K562 (cell line): ENCODE results near the gene TM9SF3. TPM values are rescaled to one million over a fixed set of nuclear protein-coding genes. Genes with fewer than 3 reads are reported as not detected.

ENCODE experiments used
- ATAC-seq: fragments of 200-7000 bp; cut with Tn5 transposase; 3 replicates; pipeline ENCODE4 v1.9.1; 2020; ENCODE audit warnings: moderate library complexity
- BruUV-seq: library from RNA; stranded (reverse); fragments of 400-500 nt; replicated peaks from 2 replicates; lab custom pipeline; 2021; lab: Mats Ljungman, UMichigan
- CTCF ChIA-PET: fragments of 300-600 bp; formaldehyde crosslinking; extraction: SDS; loops from one replicate; lab custom pipeline; 2021; ENCODE audit warnings: low intra/inter-chr PET ratio; lab: Yijun Ruan, JAX
- POLR2A ChIA-PET: fragments of 300-600, 350-650 bp; sonication (Branson Sonifier 250); formaldehyde crosslinking; extraction: SDS; loops from one replicate; lab custom pipeline; 2021; ENCODE audit warnings: antibody characterized with exemption, inconsistent platforms; lab: Yijun Ruan, JAX
- DNase-seq, 4 experiments: peaks; one replicate each; pipeline versions ENCODE4 v3.0.0 to v3.0.0-alpha.2; 2011 to 2018; ENCODE audit warnings: low spot score in 3 of 4, mixed read lengths in 3 of 4; ENCODE audit errors: extremely low read depth in 1 of 4
- FAIRE-seq: peaks from 2 replicates; lab custom pipeline; 2011; peaks lifted over from hg19 to GRCh38; lab: Jason Lieb, UNC
- H2AFZ ChIP-seq: 2 replicates; pipeline ENCODE4 v1.6.0; 2011; ENCODE audit warnings: low read depth, low read length, control low read depth, inconsistent platforms
- H3K27ac ChIP-seq: fragments of 200-600 bp; 3 replicates; pipeline ENCODE4 v1.8.0; 2011; ENCODE audit warnings: low read depth, mild to moderate bottlenecking, control low read depth, inconsistent platforms, low read length, moderate library complexity, mixed read lengths; ENCODE audit errors: extremely low read depth
- H3K27me3 ChIP-seq, 2 experiments: fragments of 300-600 bp in 1 of 2; 2 replicates in 1 of 2; 3 replicates in 1 of 2; pipeline versions ENCODE4 v1.6.0 to v1.8.0; 2011; ENCODE audit warnings: inconsistent platforms in 2 of 2, low read length in 2 of 2, mild to moderate bottlenecking in 1 of 2, mixed read lengths in 1 of 2, moderate library complexity in 1 of 2; ENCODE audit not compliant: control insufficient read depth in 2 of 2, insufficient read depth in 2 of 2
- H3K36me3 ChIP-seq: fragments of 300-600 bp; 3 replicates; pipeline ENCODE4 v1.8.0; 2011; ENCODE audit warnings: mild to moderate bottlenecking, low read length, inconsistent platforms; ENCODE audit not compliant: control insufficient read depth, insufficient read depth
- H3K4me1 ChIP-seq, 2 experiments: fragments of 200-600 bp in 1 of 2; replicated peaks in 1 of 2; 2 replicates in 1 of 2; 3 replicates in 1 of 2; pipeline versions ENCODE4 v1.5.1 to v1.8.0; 2011; ENCODE audit warnings: inconsistent platforms in 2 of 2, low read length in 2 of 2, mild to moderate bottlenecking in 1 of 2, mixed read lengths in 1 of 2, moderate library complexity in 1 of 2; ENCODE audit not compliant: control insufficient read depth in 2 of 2, insufficient read depth in 2 of 2
- H3K4me2 ChIP-seq: 2 replicates; pipeline ENCODE4 v1.6.1; 2011; ENCODE audit warnings: low read length, control low read depth, inconsistent platforms, mixed read lengths; ENCODE audit not compliant: insufficient read depth
- H3K4me3 ChIP-seq: fragments of 200-600 bp; sonication (generic), shearing (Covaris generic); 2 replicates; pipeline ENCODE4 v1.5.1; 2016; ENCODE audit warnings: control low read depth, inconsistent platforms
- H3K79me2 ChIP-seq: fragments of 200-600 bp; 3 replicates; pipeline ENCODE4 v1.8.0; 2011; ENCODE audit warnings: low read length, inconsistent platforms; ENCODE audit not compliant: control insufficient read depth, insufficient read depth
- H3K9ac ChIP-seq, 2 experiments: 2 replicates each; pipeline versions ENCODE4 v1.6.0 to v1.6.1; 2011; ENCODE audit warnings: low read depth in 2 of 2, low read length in 2 of 2, control low read depth in 1 of 2, inconsistent platforms in 1 of 2, mild to moderate bottlenecking in 1 of 2, mixed read lengths in 1 of 2; ENCODE audit not compliant: insufficient read depth in 1 of 2
- H3K9me1 ChIP-seq: one replicate; pipeline ENCODE4 v1.6.0; 2011; ENCODE audit warnings: inconsistent platforms, mild to moderate bottlenecking, low read length, moderate library complexity; ENCODE audit not compliant: control insufficient read depth, insufficient read depth
- H3K9me3 ChIP-seq: replicated peaks from 2 replicates; pipeline ENCODE4 v1.5.1; 2011; ENCODE audit warnings: low read depth, low read length, inconsistent platforms; ENCODE audit not compliant: control insufficient read depth, insufficient read depth
- H4K20me1 ChIP-seq: replicated peaks from 2 replicates; pipeline ENCODE4 v1.6.1; 2011; ENCODE audit warnings: low read length, inconsistent platforms, mixed read lengths; ENCODE audit not compliant: control insufficient read depth, insufficient read depth
- BRF2 ChIP-seq: IDR thresholded peaks from 3 replicates; pipeline ENCODE4 v1.6.1; 2011; ENCODE audit warnings: borderline replicate concordance, mild to moderate bottlenecking; ENCODE audit not compliant: insufficient read length, insufficient read depth
- C11orf30 ChIP-seq: fragments of 450-650 bp; IDR thresholded peaks from 2 replicates; pipeline ENCODE4 v1.6.1; 2016; ENCODE audit warnings: low read depth, mild to moderate bottlenecking
- CC2D1A ChIP-seq: fragments of 450-650 bp; IDR thresholded peaks from 2 replicates; pipeline ENCODE4 v1.6.1; 2017; ENCODE audit warnings: mild to moderate bottlenecking
- EP300 ChIP-seq: IDR thresholded peaks from 2 replicates; pipeline ENCODE4 v1.6.1; 2012; ENCODE audit warnings: low read length, improper control_type of control experiment
- ILF3 ChIP-seq: fragments of 450-650 bp; IDR thresholded peaks from 2 replicates; pipeline ENCODE4 v1.6.1; 2018; ENCODE audit warnings: antibody characterized with exemption, mild to moderate bottlenecking, moderate library complexity, borderline replicate concordance
- JUND ChIP-seq, 2 experiments: IDR thresholded peaks; 2 replicates in 1 of 2; 3 replicates in 1 of 2; pipeline ENCODE4 v1.6.1; 2011; ENCODE audit warnings: borderline replicate concordance in 2 of 2, low read depth in 2 of 2, low read length in 2 of 2, improper control_type of control experiment in 1 of 2, missing biosample characterization in 1 of 2, missing genetic modification characterization in 1 of 2, missing genetic modification reagents in 1 of 2
- MTA3 ChIP-seq: fragments of 450-650 bp; formaldehyde crosslinking; IDR thresholded peaks from 2 replicates; pipeline ENCODE4 v1.6.1; 2017; ENCODE audit warnings: mild to moderate bottlenecking, borderline replicate concordance
- POLR2A ChIP-seq: fragments of 450-650 bp; conservative IDR thresholded peaks from 2 replicates; pipeline ENCODE4 v1.6.1; 2016
- PTRF ChIP-seq: fragments of 450-650 bp; IDR thresholded peaks from 2 replicates; pipeline ENCODE4 v1.6.1; 2016; ENCODE audit warnings: mild to moderate bottlenecking, missing genetic modification characterization, missing compliant biosample characterization
- RAD21 ChIP-seq, 2 experiments: fragments of 250-450 bp in 1 of 2; fragments of 450-650 bp in 1 of 2; sonication (Bioruptor Pico) in 1 of 2; formaldehyde crosslinking in 1 of 2; IDR thresholded peaks in 1 of 2; conservative IDR thresholded peaks in 1 of 2; 2 replicates each; pipeline versions ENCODE4 v1.4.0 to v1.8.0; 2020 to 2022; ENCODE audit warnings: mild to moderate bottlenecking in 2 of 2, moderate library complexity in 1 of 2
- SREBF2 ChIP-seq: sonication (generic); formaldehyde crosslinking; IDR thresholded peaks from 2 replicates; pipeline ENCODE4 v1.4.0; 2020; ENCODE audit warnings: mild to moderate bottlenecking, missing genetic modification reagents
- SRF ChIP-seq, 2 experiments: fragments of 250-450, 450-650 bp in 1 of 2; sonication (Bioruptor Pico) in 1 of 2; sonication (generic) in 1 of 2; formaldehyde crosslinking; IDR thresholded peaks; 2 replicates each; pipeline versions ENCODE4 v1.5.0 to v1.5.1; 2020 to 2022; ENCODE audit warnings: mild to moderate bottlenecking in 1 of 2, missing genetic modification reagents in 1 of 2
- TAF9B ChIP-seq: fragments of 450-650 bp; IDR thresholded peaks from 2 replicates; pipeline ENCODE4 v1.6.1; 2018; ENCODE audit warnings: mild to moderate bottlenecking; ENCODE audit not compliant: partially characterized antibody
- ZFX ChIP-seq: sonication (generic); formaldehyde crosslinking; IDR thresholded peaks from 2 replicates; pipeline ENCODE4 v1.8.0; 2022; ENCODE audit warnings: mild to moderate bottlenecking, missing genetic modification reagents, moderate library complexity
- WGBS: fragments of 100-300 bp; shearing (Covaris generic); methylation state at CpG from one replicate; pipeline ENCODE4 v1.1.6; 2016; ENCODE audit warnings: low coverage, mixed read lengths; ENCODE audit not compliant: insufficient coverage; ENCODE audit errors: missing lambda C conversion rate; 5-methylcytosine and 5-hydroxymethylcytosine counted together
- in situ Hi-C: fragments of 300-500 bp; cut with MboI; formaldehyde crosslinking; loops from 4 replicates; pipeline ENCODE4 v1.15.0; 2018; ENCODE audit warnings: inconsistent platforms, mixed read lengths
- intact Hi-C: fragments of 100-400 bp; cut with micrococcal nuclease; formaldehyde crosslinking; loops from 2 replicates; pipeline ENCODE4 v1.14.2; 2022
- polyA plus RNA-seq, 8 experiments: library from polyadenylated mRNA; depleted of rRNA in 4 of 8; stranded (reverse) in 5 of 8; unstranded in 3 of 8; fragments of >200 nt; fragmentation: Nextera tagmentation in 2 of 8; fragmentation: Illumina TruSeq in 1 of 8; extraction: Ambion mirVana in 2 of 8; extraction: Trizol in 1 of 8; gene quantifications; 2 replicates each; pipeline versions ENCODE4 v1.2.1 to v1.2.3, GENCODE V29; 2011 to 2014; ENCODE audit warnings: inconsistent platforms in 1 of 8, missing spikeins in 1 of 8
- total RNA-seq, 7 experiments: library from RNA; depleted of rRNA in 6 of 7; stranded (reverse); fragments of >200 nt in 6 of 7; fragmentation: Illumina TruSeq in 2 of 7; extraction: Trizol in 2 of 7; gene quantifications; 2 replicates each; pipeline versions ENCODE4 v1.2.1 to v1.2.3, GENCODE V29; 2011 to 2021; ENCODE audit warnings: low replicate concordance in 1 of 7
- TF ChIP-seq, protein P1 (sequence below), 3 experiments: IDR thresholded peaks in 2 of 3; conservative IDR thresholded peaks in 1 of 3; 2 replicates each; pipeline ENCODE4 v1.5.1; 2011 to 2012; ENCODE audit warnings: low read length in 3 of 3, mild to moderate bottlenecking in 3 of 3, control low read depth in 2 of 3, improper control_type of control experiment in 1 of 3, inconsistent platforms in 1 of 3, low read depth in 1 of 3, mixed read lengths in 1 of 3, moderate library complexity in 1 of 3; ENCODE audit not compliant: insufficient read depth in 2 of 3
- TF ChIP-seq, protein P2 (sequence below): fragments of 450-650 bp; formaldehyde crosslinking; IDR thresholded peaks from 2 replicates; pipeline ENCODE4 v1.4.0; 2020; ENCODE audit warnings: mild to moderate bottlenecking, moderate library complexity

TM9SF3 gene
- total and polyA plus RNA-seq, 9 of the 15 experiments (the other 6 are each of a cell fraction or from before 2014, with no cell fraction given), result 16.1 to 63.1 (median 34.9) TPM

DNA sequence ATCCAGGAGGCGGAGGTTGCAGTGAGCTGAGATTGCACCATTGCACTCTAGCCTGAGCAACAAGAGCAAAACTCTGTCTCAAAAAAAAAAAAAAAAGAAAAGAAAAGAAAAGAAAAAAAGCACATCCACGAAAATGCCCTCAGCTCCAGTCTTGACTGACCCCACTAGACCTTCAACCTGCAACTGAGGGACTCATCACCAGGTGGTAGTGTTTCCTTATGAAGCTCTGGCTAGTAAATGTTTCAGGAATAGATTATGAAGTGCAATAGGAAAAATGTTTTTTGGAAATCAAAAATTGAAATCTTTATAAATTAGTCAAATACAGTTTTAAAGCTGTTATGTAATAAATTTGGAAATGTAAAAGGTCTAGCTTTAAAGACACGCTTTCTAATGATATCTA is 95.5 kb downstream of the TM9SF3 start:
- H2AFZ ChIP-seq, result no peak overlapping the region
- H3K4me2 ChIP-seq, result no peak overlapping the region
- FAIRE-seq (no peak), DNase-seq (peak in 3 of 4 experiments; percentile 13 to 23 (median 22)), ATAC-seq (peak; percentile 59; the same call in 2 of the 3 replicates)
- peaks cover 5 to 62% of the 10 kb centered on the region in 2 experiments; a peak in 4 of 5 replicates for H3K27me3 ChIP-seq
- in situ Hi-C loops (no loop called here), intact Hi-C loops (no loop called here)
- no peaks in the 10 kb centered on the region for H3K4me1 ChIP-seq
- H3K9me1 ChIP-seq, result no peaks in the 10 kb centered on the region
- BruUV-seq, result no TSS peak
- no peak overlapping the region for H3K27ac ChIP-seq
- no peaks in the 10 kb centered on the region for H3K36me3 ChIP-seq
- no peaks in the 10 kb centered on the region for H3K9me3 ChIP-seq
- WGBS, result 0% methylated on average over 1 of the region's 3 CpGs
- ChIA-PET CTCF (interaction anchor here (0.6 to 1.0 kb wide), 3 partner anchors 20 to 788 kb away, joined by 4 to 5 read pairs (median 4); no protein-coding TSS in a partner anchor), POLR2A (interaction anchor here (0.6 kb wide), 1 partner anchor 22 kb away, joined by 3 read pairs; the partner anchor contains the start of gene TLL2)
- no peak overlapping the region for H3K9ac ChIP-seq
- H4K20me1 ChIP-seq, result 0 out of 2 replicates have a peak, but pooled peaks cover 3% of the 10 kb centered on the region
- no peak overlapping the region for H3K4me3 ChIP-seq
- no peaks in the 10 kb centered on the region for H3K79me2 ChIP-seq
- TF ChIP-seq, protein P1, sequence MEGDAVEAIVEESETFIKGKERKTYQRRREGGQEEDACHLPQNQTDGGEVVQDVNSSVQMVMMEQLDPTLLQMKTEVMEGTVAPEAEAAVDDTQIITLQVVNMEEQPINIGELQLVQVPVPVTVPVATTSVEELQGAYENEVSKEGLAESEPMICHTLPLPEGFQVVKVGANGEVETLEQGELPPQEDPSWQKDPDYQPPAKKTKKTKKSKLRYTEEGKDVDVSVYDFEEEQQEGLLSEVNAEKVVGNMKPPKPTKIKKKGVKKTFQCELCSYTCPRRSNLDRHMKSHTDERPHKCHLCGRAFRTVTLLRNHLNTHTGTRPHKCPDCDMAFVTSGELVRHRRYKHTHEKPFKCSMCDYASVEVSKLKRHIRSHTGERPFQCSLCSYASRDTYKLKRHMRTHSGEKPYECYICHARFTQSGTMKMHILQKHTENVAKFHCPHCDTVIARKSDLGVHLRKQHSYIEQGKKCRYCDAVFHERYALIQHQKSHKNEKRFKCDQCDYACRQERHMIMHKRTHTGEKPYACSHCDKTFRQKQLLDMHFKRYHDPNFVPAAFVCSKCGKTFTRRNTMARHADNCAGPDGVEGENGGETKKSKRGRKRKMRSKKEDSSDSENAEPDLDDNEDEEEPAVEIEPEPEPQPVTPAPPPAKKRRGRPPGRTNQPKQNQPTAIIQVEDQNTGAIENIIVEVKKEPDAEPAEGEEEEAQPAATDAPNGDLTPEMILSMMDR (IDR thresholded peaks at IDR 0.05 in 2 of 3, conservative IDR thresholded peaks at IDR 0.05 in 1 of 3; ENCODE audit: insufficient read depth in 2 of 3, low read depth in 1 of 3, low read length in 3 of 3), result peak; percentile 33 to 58 (median 35); a peak in 5 of 6 replicates
- TF ChIP-seq EP300, result no peak
- TF ChIP-seq C11orf30, result no peak
- no peak for TF ChIP-seq SRF (CRISPR knock-in tag; IDR thresholded peaks at IDR 0.05)
- no peak for TF ChIP-seq JUND (IDR thresholded peaks at IDR 0.05; ENCODE audit: borderline replicate concordance, low read depth, low read length)
- TF ChIP-seq JUND (tag; IDR thresholded peaks at IDR 0.05; ENCODE audit: borderline replicate concordance, low read depth, low read length), result no peak
- no peak for TF ChIP-seq BRF2
- TF ChIP-seq POLR2A, result no peak
- TF ChIP-seq MTA3, result no peak
- TF ChIP-seq PTRF (tag), result no peak
- no peak for TF ChIP-seq CC2D1A
- no peak for TF ChIP-seq SREBF2 (CRISPR knock-in tag)
- TF ChIP-seq, protein P2, sequence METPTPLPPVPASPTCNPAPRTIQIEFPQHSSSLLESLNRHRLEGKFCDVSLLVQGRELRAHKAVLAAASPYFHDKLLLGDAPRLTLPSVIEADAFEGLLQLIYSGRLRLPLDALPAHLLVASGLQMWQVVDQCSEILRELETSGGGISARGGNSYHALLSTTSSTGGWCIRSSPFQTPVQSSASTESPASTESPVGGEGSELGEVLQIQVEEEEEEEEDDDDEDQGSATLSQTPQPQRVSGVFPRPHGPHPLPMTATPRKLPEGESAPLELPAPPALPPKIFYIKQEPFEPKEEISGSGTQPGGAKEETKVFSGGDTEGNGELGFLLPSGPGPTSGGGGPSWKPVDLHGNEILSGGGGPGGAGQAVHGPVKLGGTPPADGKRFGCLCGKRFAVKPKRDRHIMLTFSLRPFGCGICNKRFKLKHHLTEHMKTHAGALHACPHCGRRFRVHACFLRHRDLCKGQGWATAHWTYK, result no peak
- TF ChIP-seq RAD21 (CRISPR knock-in tag; conservative IDR thresholded peaks at IDR 0.05 in 1 of 2, IDR thresholded peaks at IDR 0.05 in 1 of 2), result peak; percentile 20 to 62; a peak in 3 of 4 replicates
- no peak for TF ChIP-seq ZFX
- no peak for TF ChIP-seq TAF9B
- no peak for TF ChIP-seq ILF3
